Testis (tissue), 3 donors: ENCODE data around the gene PRKN. TPM values are rescaled to one million over a fixed set of nuclear protein-coding genes. Genes with fewer than 3 reads are reported as not detected.

Experiments used
- DNase-seq: peaks from one replicate; pipeline ENCODE4 v3.0.0-alpha.2; 2019
- H3K27ac ChIP-seq, 2 donors: fragments of 200-600 bp; sonication (generic); one replicate each; pipeline ENCODE4 v1.5.1; 2019
- H3K27me3 ChIP-seq: fragments of 200-600 bp; sonication (generic); one replicate; pipeline ENCODE4 v1.5.1; 2019
- H3K36me3 ChIP-seq: fragments of 200-600 bp; sonication (generic); one replicate; pipeline ENCODE4 v1.5.1; 2017; ENCODE audit warnings: low read depth; ENCODE audit errors: missing control alignments
- H3K4me1 ChIP-seq: fragments of 200-600 bp; sonication (generic); one replicate; pipeline ENCODE4 v1.5.1; 2019
- H3K4me3 ChIP-seq, 2 donors: fragments of 200-600 bp; sonication (generic); one replicate each; pipeline ENCODE4 v1.5.1; 2017 to 2019
- H3K9me3 ChIP-seq: fragments of 200-600 bp; sonication (generic); one replicate; pipeline ENCODE4 v1.5.1; 2017
- CTCF ChIP-seq, 3 experiments: fragments of 450-650 bp in 2 of 3; fragments of 200-600 bp in 1 of 3; sonication (generic) in 1 of 3; IDR thresholded peaks; one replicate each; pipeline ENCODE4 v1.5.1; 2016 to 2019; ENCODE audit warnings: antibody characterized with exemption in 3 of 3, mild to moderate bottlenecking in 2 of 3, moderate library complexity in 1 of 3
- POLR2A ChIP-seq: fragments of 450-650 bp; IDR thresholded peaks from one replicate; pipeline ENCODE4 v1.6.1; 2017; ENCODE audit warnings: antibody characterized with exemption, mild to moderate bottlenecking, moderate library complexity
- WGBS, 2 donors: methylation state at CpG; one replicate each; pipeline ENCODE4 v1.1.5; 2018; 5-methylcytosine and 5-hydroxymethylcytosine counted together
- intact Hi-C: fragments of 100-400 bp; cut with DNase I; formaldehyde crosslinking; loops from one replicate; pipeline ENCODE4 v1.15.1; 2023; ENCODE audit warnings: low total_unique reads
- polyA plus RNA-seq: library from polyadenylated mRNA; stranded (reverse); fragments of 350-450 nt; fragmentation: Illumina TruSeq; extraction: RNeasy Lipid Tissue Mini Kit (QIAGEN cat#74804); gene quantifications from one replicate; pipeline ENCODE4 v1.2.3, GENCODE V29; 2014; ENCODE audit warnings: low read depth, low replicate concordance; ENCODE audit not compliant: insufficient read depth
- total RNA-seq, 2 donors: library from RNA; depleted of rRNA; stranded (reverse); fragments of >200 nt; gene quantifications; one replicate each; pipeline ENCODE4 v1.2.3, GENCODE V29; 2016

Gene PRKN
- total and polyA plus RNA-seq, 3 donors from 2014 or later, result 19.1 to 34.5 (median 28.8) TPM

- DNase-seq, result no peak
- no peaks in the 10 kb centered on the region for H3K27me3 ChIP-seq
- H3K4me3 ChIP-seq, result no peak overlapping the region
- 87 to 88% methylated on average over 7 of the region's 7 CpGs for WGBS, 2 donors
- H3K4me1 ChIP-seq, result no peaks in the 10 kb centered on the region
- H3K9me3 ChIP-seq, result no peaks in the 10 kb centered on the region
- no peaks in the 10 kb centered on the region for H3K36me3 ChIP-seq
- intact Hi-C loops, result no loop called here
- no peak overlapping the region for H3K27ac ChIP-seq
- TF ChIP-seq POLR2A, result no peak
These were observed 1241.0 kb downstream of the PRKN start for GRCh38 chr6:161486361-161487216.

- intact Hi-C loops, result no loop called here
- H3K36me3 ChIP-seq, result no peaks in the 10 kb centered on the region
- WGBS, 2 donors, result 57 to 62% methylated on average over 3 of the region's 3 CpGs
- no peaks in the 10 kb centered on the region for H3K4me1 ChIP-seq
- no peak overlapping the region for H3K27ac ChIP-seq
- no peaks in the 10 kb centered on the region for H3K9me3 ChIP-seq
- no peak overlapping the region for H3K4me3 ChIP-seq
- TF ChIP-seq POLR2A (no peak), CTCF (IDR thresholded peaks at IDR 0.05) (no peak)
- no peak for DNase-seq
- H3K27me3 ChIP-seq, result no peaks in the 10 kb centered on the region
These were observed 1245.1 kb downstream of the PRKN start for GRCh38 chr6:161482517-161482858.

GRCh38 chr6:161481786-161482516 lies 1245.6 kb downstream of the PRKN start:
- H3K9me3 ChIP-seq, result no peaks in the 10 kb centered on the region
- no peak overlapping the region for H3K27ac ChIP-seq
- no peaks in the 10 kb centered on the region for H3K27me3 ChIP-seq
- TF ChIP-seq POLR2A (no peak), CTCF (IDR thresholded peaks at IDR 0.05) (no peak)
- no peak for DNase-seq
- WGBS, 2 donors, result 80 to 85% methylated on average over 3 of the region's 3 CpGs
- intact Hi-C loops, result no loop called here
- no peaks in the 10 kb centered on the region for H3K4me1 ChIP-seq
- H3K4me3 ChIP-seq, result no peak overlapping the region
- no peaks in the 10 kb centered on the region for H3K36me3 ChIP-seq

GRCh38 chr6:161480421-161481155 lies 1247.0 kb downstream of the PRKN start:
- no peak overlapping the region for H3K4me3 ChIP-seq
- no peak for TF ChIP-seq CTCF (IDR thresholded peaks at IDR 0.05)
- no peak for TF ChIP-seq POLR2A
- no peak for DNase-seq
- no peaks in the 10 kb centered on the region for H3K4me1 ChIP-seq
- H3K36me3 ChIP-seq, result no peaks in the 10 kb centered on the region
- no peak overlapping the region for H3K27ac ChIP-seq
- intact Hi-C loops, result no loop called here
- H3K27me3 ChIP-seq, result no peaks in the 10 kb centered on the region
- 93 to 94% methylated on average over 12 of the region's 12 CpGs for WGBS, 2 donors
- no peaks in the 10 kb centered on the region for H3K9me3 ChIP-seq

GRCh38 chr6:161479376-161479775 lies 1248.2 kb downstream of the PRKN start:
- Histone ChIP-seq H3K27me3 (no peaks in the 10 kb centered on the region), H3K4me3 (no peak overlapping the region), H3K9me3 (no peaks in the 10 kb centered on the region), H3K36me3 (no peaks in the 10 kb centered on the region), H3K4me1 (no peaks in the 10 kb centered on the region), H3K27ac (no peak overlapping the region)
- WGBS, 2 donors, result 89 to 91% methylated on average over 4 of the region's 4 CpGs
- TF ChIP-seq POLR2A, result no peak
- no peak for TF ChIP-seq CTCF (IDR thresholded peaks at IDR 0.05)
- intact Hi-C loops, result no loop called here
- no peak for DNase-seq
